ENCODE measurements around the gene ADPGK.
"Not testable (repeated sequence)": the region's sequence is repeated elsewhere in the genome, so short reads cannot be mapped to it uniquely, and the experiment has no call there.

The ADPGK gene

DNA sequence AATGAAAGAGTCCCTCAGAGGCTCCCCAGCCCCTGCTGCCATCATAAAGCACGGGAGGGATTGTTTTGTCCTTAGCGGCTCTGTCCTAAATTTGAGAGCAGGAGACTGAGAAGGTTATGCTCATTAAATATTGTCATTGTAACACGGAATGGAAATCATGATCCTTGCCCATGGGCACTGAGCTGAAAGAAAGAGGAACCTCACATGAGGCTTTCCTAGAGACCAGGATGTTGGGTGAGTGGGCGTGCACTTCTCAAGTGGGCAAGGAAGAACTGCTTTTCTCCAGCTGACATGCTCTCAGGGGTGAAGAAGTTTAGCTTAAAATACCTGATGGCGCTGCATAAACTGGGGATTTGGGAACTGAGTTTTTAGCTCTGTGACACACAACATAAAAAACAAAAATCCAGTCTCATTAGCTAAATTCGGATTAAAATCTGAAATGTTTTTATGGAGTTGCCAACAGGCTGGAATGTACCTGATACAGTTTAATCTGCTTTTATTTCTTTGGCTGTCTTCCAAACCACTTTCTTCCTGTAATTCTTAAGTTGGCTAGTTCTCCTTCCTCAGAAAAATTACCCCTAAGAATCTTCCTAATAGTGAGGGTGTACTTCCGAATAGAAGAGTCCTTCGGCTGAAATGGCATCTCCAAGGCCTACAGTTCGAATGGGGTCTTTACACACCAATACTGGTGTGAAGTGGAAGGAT is 31.7 kb downstream of the ADPGK start:
- no peak for DNase-seq (ENCODE audit: insufficient read length, low spot score)
- no peak for TF ChIP-seq POLR2A (IDR thresholded peaks at IDR 0.05; ENCODE audit: low read depth, low read length)
- no peak for FAIRE-seq

DNA sequence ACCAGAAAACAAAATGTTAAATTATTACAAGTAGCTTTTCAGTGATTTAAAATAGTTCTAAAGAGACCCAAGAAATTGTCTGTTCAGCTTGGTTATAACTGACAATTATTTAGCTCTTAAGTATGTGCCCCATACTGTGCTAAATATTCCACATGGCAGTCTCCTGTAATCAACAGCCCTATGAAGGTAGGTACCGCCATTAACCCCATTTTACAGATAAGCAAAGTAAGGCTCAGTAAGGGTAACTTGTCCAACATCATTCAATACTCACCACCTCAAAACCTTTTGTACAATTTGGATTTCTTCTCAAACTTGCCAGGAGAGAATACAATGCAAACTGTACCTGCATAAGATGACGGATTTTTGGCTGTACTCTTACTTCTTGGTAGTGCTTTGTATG is 33.9 kb downstream of the ADPGK start:
- no peak for TF ChIP-seq POLR2A (IDR thresholded peaks at IDR 0.05; ENCODE audit: low read depth, low read length)
- DNase-seq (ENCODE audit: insufficient read length, low spot score) (no peak), FAIRE-seq (no peak)

DNA sequence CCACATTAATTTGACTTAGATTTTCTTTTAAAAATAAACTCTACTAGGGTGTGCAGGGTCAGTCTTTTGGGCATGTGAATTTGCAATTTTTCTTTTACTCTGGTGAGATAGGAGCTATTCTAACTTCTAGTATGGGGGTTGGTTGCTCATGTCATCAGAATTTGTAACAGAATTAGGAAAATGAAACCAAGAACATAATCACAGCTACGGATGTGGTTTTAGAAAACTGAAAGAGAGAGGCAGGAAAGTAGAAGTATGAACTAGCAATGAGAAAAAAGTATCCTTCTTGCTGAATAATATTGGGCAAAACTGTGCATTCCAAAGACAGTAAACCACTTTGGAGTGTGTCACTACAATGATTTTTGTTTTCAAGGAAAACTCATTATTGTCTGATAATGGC is 43.3 kb downstream of the ADPGK start:
- TF ChIP-seq POLR2A (IDR thresholded peaks at IDR 0.05; ENCODE audit: low read depth, low read length): no peak
- DNase-seq (ENCODE audit: insufficient read length, low spot score) (no peak), FAIRE-seq (no peak)

DNA sequence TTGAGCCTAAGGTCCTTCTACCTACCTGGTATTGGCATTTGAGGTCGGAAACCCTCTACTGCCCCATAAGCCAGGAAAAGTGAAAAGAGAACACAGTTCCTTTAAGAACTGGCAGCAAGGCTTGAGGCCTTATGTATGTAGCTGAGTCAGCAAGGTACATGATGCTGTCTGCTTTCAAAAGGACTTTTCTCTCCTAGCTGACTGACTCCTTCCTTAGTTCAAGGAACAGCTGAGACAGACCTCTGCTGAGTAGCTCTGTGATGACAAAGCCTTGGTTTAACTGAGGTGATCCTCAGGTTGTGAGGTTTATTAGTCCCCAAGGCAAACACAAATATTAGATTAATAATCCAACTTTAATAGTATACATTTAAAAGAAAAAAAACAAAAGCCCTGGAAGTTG is 45.8 kb downstream of the ADPGK start:
- DNase-seq (ENCODE audit: insufficient read length, low spot score): no peak
- TF ChIP-seq POLR2A (IDR thresholded peaks at IDR 0.05; ENCODE audit: low read depth, low read length): no peak
- FAIRE-seq: no peak

DNA sequence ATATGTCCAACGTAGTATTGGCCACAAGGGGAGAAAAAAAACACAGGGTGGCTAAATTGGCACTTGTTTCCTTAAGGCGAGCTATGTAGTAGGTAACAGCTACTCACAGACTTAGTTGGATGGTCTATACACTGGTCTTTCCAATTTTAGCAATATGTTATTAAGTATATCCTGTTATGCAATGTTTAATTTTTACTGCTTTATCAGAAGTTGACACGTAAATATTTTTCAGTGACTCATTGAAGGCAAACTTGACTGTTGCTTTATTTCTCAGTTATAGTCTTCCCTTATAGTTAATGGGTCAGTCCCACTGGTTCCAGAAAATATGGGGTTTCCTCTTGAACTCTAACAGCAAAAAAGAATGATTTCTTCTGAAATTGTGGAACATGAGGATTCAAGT is 46.5 kb downstream of the ADPGK start:
- no peak for TF ChIP-seq POLR2A (IDR thresholded peaks at IDR 0.05; ENCODE audit: low read depth, low read length)
- FAIRE-seq: no peak
- DNase-seq (ENCODE audit: insufficient read length, low spot score): no peak

DNA sequence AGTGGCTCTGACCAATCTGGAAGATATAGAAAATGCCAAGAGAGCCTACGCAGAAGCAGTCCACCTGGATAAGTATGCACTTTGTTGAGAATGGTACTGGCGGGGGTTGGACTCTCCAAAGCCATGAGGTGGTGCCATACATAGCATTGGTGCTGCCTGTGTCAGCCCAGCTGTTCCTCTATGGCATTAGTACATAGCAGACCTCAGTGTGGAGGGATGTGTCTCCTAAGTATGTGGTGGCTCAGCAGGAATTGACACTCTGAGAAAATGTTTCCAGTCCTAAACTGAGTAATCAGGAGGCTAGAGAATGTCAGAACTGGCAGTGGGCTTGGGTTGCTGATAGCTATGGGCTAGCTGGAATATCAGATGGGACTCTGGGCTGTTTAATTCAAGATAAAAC is 48.4 kb downstream of the ADPGK start:
- FAIRE-seq (no peak), DNase-seq (ENCODE audit: insufficient read length, low spot score) (no peak)
- no peak for TF ChIP-seq POLR2A (IDR thresholded peaks at IDR 0.05; ENCODE audit: low read depth, low read length)

DNA sequence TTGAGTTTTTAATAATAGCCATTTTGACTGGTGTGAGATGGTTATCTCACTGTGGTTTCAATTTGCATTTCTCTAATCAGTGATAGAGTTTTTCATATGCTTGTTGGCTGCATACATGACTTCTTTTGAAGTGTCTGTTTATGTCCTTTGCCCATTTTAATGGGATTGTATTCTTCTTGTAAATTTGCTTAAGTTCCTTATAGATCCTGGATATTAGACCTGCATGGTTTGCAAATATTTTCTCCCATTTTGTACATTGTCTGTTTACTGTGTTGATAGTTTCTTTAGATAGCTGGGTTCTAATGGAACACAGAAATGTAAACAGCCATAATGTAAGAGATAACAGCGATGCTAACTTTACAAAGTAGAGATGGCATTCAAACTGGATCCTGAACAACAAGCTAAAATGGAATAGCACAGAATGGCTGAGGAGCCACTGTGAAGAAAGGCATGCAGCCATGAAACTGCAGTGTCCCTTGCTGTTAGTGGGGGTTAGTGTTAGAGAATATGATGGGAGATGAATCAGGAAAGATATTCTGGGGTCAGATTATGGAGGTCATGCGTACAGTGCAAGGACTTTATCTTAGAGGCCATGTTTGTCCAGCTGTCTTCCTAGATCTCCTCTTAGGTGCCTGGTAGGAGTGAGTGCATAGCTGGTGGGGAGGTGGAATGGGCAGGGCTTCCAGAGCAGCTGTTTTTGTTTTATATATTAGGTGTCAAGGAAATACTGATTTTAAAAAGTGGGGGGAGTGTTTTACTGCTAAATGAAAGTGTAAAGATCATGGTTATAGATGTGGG is 49.4 kb downstream of the ADPGK start:
- FAIRE-seq: no peak
- no peak for DNase-seq (ENCODE audit: insufficient read length, low spot score)
- no peak for TF ChIP-seq POLR2A (IDR thresholded peaks at IDR 0.05; ENCODE audit: low read depth, low read length)

DNA sequence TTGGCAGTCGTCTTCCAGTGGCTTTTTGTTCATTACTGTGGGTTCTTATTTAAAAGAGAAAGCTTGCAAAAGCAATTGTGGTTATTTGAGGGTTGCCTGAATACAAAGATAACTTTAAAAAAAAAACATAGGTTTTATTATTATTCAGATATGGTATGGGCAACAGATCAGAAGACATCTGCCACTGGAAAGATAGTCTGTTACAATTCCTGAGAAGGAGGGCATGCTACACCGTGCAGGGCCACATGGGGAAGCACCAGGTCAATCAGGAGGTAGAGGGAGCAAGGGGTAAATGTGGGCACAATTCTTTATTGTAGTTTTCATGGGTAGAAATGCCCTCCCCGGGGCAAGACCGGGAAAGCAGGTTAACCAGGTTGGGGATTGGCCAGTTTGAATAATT is 51.0 kb downstream of the ADPGK start:
- DNase-seq (ENCODE audit: insufficient read length, low spot score) (no peak), FAIRE-seq (no peak)
- no peak for TF ChIP-seq POLR2A (IDR thresholded peaks at IDR 0.05; ENCODE audit: low read depth, low read length)

DNA sequence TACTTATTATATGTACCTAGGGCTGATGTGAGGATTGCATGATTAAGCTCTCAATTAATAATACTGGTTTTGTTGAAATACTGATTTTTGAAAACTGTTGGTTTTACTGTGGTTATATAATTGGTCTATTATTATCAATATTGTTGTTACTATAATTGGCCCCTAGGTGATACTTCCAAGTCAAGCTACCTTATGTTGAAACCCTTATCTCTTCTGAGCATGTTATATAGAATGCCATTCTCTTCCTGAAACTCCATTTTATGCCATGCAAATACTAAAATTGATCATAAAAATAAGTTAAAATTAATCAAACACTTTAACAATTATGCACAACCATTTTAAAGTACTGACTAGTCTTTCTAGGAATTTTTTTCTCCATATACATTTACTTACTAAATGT is 51.5 kb downstream of the ADPGK start:
- no peak for DNase-seq (ENCODE audit: insufficient read length, low spot score)
- no peak for TF ChIP-seq POLR2A (IDR thresholded peaks at IDR 0.05; ENCODE audit: low read depth, low read length)
- FAIRE-seq: no peak

DNA sequence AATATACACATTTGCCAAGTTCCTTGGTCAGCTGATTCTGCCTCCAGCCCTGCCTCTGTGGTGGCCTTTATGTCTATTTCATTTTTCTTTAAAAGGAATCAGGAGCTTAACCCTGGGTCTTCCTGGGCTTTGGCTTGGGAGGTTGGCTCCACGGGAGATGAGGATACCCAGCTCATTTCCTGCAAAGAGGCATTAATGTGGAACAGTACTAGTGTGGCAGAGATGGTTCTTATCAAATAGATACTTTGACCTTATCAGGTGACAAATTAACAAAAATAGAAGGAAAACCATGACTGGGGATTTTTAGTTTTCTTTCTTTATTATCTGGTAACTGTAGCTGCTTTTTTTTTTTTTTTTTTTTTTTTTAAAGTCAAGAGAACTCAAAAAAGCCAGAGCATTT is 54.7 kb downstream of the ADPGK start:
- FAIRE-seq (no peak), DNase-seq (ENCODE audit: insufficient read length, low spot score) (no peak)
- TF ChIP-seq POLR2A (IDR thresholded peaks at IDR 0.05; ENCODE audit: low read depth, low read length): no peak

DNA sequence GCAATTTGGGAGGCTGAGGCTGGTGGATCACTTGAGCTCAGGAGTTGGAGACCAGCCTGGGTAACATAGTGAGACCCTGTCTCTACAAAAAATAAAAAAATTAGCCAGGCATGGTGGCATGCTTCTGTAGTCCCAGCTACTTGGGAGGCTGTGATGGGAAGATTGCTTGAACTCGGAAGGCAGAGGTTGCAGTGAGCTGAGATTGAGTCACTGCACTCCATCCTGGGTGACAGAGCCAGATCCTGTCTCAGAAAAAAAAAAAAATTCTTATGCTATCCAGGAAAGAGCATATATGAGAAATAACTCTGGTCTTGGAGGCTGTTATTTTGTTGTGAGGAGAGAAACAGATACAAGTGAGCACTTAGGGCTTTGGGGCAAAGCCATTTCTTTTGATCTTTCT is 55.3 kb downstream of the ADPGK start:
- DNase-seq (ENCODE audit: insufficient read length, low spot score); FAIRE-seq: not testable (repeated sequence)

DNA sequence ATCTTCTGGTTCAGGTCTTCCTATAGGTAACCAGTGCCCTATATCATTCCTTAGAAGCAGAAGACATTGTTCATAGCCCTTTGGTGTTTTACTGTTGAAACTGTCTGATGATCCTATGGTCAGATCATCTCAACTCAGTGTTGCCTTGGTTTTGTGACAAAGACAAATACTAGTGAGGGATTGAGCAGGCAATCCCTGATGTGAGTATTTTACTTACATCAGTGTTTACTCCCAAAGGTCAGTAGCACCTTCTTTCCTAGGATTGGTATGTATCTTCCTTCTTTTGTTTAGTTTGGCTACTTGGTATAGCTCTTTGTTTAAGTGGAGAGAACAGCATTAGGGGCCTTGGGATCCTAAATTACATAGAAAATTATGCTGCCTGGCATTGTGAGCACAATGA is 56.4 kb downstream of the ADPGK start:
- TF ChIP-seq POLR2A (IDR thresholded peaks at IDR 0.05; ENCODE audit: low read depth, low read length): no peak
- no peak for DNase-seq (ENCODE audit: insufficient read length, low spot score)
- FAIRE-seq: no peak

DNA sequence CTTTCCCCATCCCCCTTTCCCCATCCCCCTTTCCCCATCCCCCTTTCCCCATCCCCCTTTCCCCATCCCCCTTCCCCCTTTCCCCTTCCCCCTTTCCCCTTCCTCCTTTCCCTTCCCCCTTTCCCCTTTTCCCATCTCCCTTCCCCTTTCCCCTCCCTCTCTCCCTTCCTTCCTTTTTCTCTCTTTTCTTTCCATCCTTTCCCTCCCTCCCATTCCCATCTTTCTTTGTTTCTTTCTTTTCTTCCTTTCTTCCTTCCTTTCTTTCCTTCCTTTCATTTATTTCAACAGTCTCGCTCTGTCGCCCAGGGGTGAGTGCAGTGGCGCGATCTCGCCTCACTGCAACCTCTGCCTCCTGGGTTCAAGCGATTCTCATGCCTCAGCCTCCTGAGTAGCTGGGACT is 57.7 kb downstream of the ADPGK start:
- FAIRE-seq; DNase-seq (ENCODE audit: insufficient read length, low spot score): not testable (repeated sequence)

DNA sequence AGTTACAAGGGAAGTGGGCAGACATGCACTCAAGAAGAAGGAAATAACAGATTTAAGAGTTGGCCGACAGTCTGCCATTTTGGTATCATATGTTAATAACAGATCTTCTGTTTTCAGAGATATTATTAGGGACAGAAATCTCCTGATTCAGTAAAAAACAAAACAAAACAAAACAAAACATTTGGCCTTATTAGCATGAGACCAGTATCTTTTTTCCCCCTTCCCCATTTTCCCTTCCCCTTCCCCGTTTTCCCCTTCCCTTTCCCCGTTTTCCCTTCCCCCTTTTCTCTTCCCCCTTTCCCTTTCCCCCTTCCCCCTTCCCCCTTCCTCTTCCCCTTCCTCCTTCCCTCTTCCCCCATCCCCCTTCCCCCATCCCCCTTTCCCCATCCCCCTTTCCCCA is 58.1 kb downstream of the ADPGK start:
- TF ChIP-seq POLR2A (IDR thresholded peaks at IDR 0.05; ENCODE audit: low read depth, low read length): no peak
- DNase-seq (ENCODE audit: insufficient read length, low spot score) (no peak), FAIRE-seq (no peak)

DNA sequence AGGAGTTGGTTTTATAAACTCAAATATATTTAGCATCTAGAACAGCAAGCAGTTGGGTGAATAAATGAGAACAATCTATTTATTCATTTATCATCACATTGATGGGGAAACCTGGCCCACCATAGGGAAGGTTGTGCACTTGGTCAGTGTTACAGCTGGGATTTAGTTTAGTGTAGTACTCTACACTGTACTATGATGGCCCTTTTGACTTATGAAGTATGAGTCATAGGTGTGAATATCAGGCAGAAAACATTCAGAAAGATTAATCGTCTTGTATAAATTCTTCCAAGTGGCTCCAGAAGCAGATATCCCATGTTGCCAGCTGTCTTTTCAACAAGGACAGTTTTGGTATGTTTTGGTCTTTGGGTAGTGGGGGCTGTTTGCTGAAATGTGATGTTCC is 59.5 kb downstream of the ADPGK start:
- DNase-seq (ENCODE audit: insufficient read length, low spot score): no peak
- FAIRE-seq: no peak
- TF ChIP-seq POLR2A (IDR thresholded peaks at IDR 0.05; ENCODE audit: low read depth, low read length): no peak
